GM23248 (cell line): Measurements from ENCODE around the gene RAD51. TPM values are rescaled to one million over a fixed set of nuclear protein-coding genes. Genes with fewer than 3 reads are reported as not detected.
A peak's percentile ranks its signal among the peaks of the same experiment; 100 is the strongest.

Source experiments
- DNase-seq: peaks from one replicate; pipeline ENCODE4 v3.0.0-alpha.2; 2015
- H2AFZ ChIP-seq: fragments of 200-600 bp; sonication (generic); 2 replicates; pipeline ENCODE4 v1.6.1; 2016; ENCODE audit warnings: antibody characterized with exemption
- H3F3A ChIP-seq: fragments of 200-600 bp; sonication (generic); 2 replicates; pipeline ENCODE4 v1.6.1; 2016; ENCODE audit warnings: mild to moderate bottlenecking, antibody characterized with exemption, mixed run types; ENCODE audit not compliant: insufficient read depth
- H3K27ac ChIP-seq: fragments of 200-600 bp; sonication (generic); 2 replicates; pipeline ENCODE4 v1.5.1; 2016; ENCODE audit warnings: mild to moderate bottlenecking
- H3K27me3 ChIP-seq: fragments of 200-600 bp; sonication (generic); replicated peaks from 2 replicates; pipeline ENCODE4 v1.6.1; 2016; ENCODE audit warnings: mild to moderate bottlenecking; ENCODE audit not compliant: insufficient read depth
- H3K36me3 ChIP-seq: fragments of 200-600 bp; sonication (generic); 2 replicates; pipeline ENCODE4 v1.6.1; 2016; ENCODE audit warnings: low read depth, mild to moderate bottlenecking
- H3K4me1 ChIP-seq: fragments of 200-600 bp; sonication (generic); 2 replicates; pipeline ENCODE4 v1.6.1; 2016; ENCODE audit warnings: mild to moderate bottlenecking; ENCODE audit not compliant: insufficient read depth
- H3K4me2 ChIP-seq: fragments of 200-600 bp; sonication (generic); one replicate; pipeline ENCODE4 v1.6.1; 2016; ENCODE audit warnings: mild to moderate bottlenecking; ENCODE audit not compliant: unreplicated experiment
- H3K4me3 ChIP-seq: fragments of 200-600 bp; sonication (generic); 2 replicates; pipeline ENCODE4 v1.5.1; 2016; ENCODE audit warnings: mild to moderate bottlenecking
- H3K79me2 ChIP-seq: fragments of 200-600 bp; sonication (generic); 2 replicates; pipeline ENCODE4 v1.6.1; 2016; ENCODE audit warnings: mild to moderate bottlenecking; ENCODE audit not compliant: insufficient read depth
- H3K9ac ChIP-seq: fragments of 200-600 bp; sonication (generic); 2 replicates; pipeline ENCODE4 v1.6.1; 2016; ENCODE audit warnings: mild to moderate bottlenecking
- H3K9me2 ChIP-seq: fragments of 200-600 bp; sonication (generic); 2 replicates; pipeline ENCODE4 v1.6.1; 2016; ENCODE audit warnings: mixed run types, mild to moderate bottlenecking, moderate library complexity; ENCODE audit not compliant: insufficient read depth
- H3K9me3 ChIP-seq: fragments of 200-600 bp; sonication (generic); one replicate; pipeline ENCODE4 v1.6.1; 2017; ENCODE audit warnings: low read depth
- H4K20me1 ChIP-seq: fragments of 200-600 bp; sonication (generic); 2 replicates; pipeline ENCODE4 v1.6.0; 2016; ENCODE audit not compliant: insufficient read depth
- EZH2 ChIP-seq: fragments of 200-600 bp; sonication (generic); IDR thresholded peaks from 2 replicates; pipeline ENCODE4 v1.6.1; 2018; ENCODE audit warnings: antibody characterized with exemption, mild to moderate bottlenecking; ENCODE audit not compliant: insufficient read depth, poor library complexity, severe bottlenecking
- EZH2phosphoT487 ChIP-seq: fragments of 200-600 bp; sonication (generic); IDR thresholded peaks from 2 replicates; pipeline ENCODE4 v1.6.1; 2018; ENCODE audit warnings: antibody characterized with exemption, moderate library complexity, mild to moderate bottlenecking, low read depth; ENCODE audit not compliant: insufficient read depth
- WGBS, 2 experiments: methylation state at CpG; one replicate each; pipeline ENCODE4 v1.1.6; 2015 to 2017; ENCODE audit warnings: low lambda C conversion rate in 2 of 2, low coverage in 1 of 2; ENCODE audit errors: missing lambda C conversion rate in 2 of 2; 5-methylcytosine and 5-hydroxymethylcytosine counted together
- in situ Hi-C: fragments of 300-500 bp; cut with MboI; formaldehyde crosslinking; loops from 2 replicates; pipeline ENCODE4 v1.15.0; 2020
- polyA plus RNA-seq: library from polyadenylated mRNA; unstranded; fragments of >200 nt; fragmentation: Nextera tagmentation; extraction: Ambion mirVana; gene quantifications from 2 replicates; pipeline ENCODE4 v1.2.1, GENCODE V29; 2016
- total RNA-seq: library from RNA; depleted of rRNA; stranded (reverse); fragments of >200 nt; shearing (Covaris generic); gene quantifications from 2 replicates; pipeline ENCODE4 v1.2.3, GENCODE V29; 2014; rRNA removed

Gene RAD51
- total RNA-seq (5.1 and 7.1 TPM in 2 replicates), polyA plus RNA-seq (12.1 and 14.6 TPM in 2 replicates)

DNA sequence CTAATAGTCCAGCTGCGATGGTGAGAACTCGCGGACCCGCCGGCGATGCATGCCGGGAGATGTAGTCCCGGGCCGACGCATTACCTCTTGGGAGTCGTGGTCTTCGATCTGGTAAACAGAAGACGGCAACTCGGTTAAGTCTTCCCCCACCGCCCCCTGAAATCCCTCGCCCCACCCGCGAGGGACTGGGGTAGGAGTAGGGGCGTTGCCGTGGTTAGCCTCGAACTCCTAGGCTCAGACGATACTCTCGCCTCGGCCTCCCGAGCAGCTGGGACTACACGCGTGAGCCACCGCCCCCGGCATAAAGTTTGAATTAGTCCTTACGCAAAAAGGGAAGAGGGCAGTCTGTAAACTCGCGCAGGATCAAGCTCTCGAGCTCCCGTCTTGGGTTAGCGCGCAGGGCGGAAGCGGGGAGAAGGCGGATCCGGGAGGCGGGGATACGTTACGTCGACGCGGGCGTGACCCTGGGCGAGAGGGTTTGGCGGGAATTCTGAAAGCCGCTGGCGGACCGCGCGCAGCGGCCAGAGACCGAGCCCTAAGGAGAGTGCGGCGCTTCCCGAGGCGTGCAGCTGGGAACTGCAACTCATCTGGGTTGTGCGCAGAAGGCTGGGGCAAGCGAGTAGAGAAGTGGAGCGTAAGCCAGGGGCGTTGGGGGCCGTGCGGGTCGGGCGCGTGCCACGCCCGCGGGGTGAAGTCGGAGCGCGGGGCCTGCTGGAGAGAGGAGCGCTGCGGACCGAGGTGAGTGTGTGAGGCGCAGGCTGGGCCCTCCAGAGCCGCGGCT lies at the start of gene RAD51:
Gene RAD51, plus strand, starts transcription at position 487 of the 781 bp plus-strand sequence. CDS start 3,585 bp downstream, outside the sequence.
- peak; percentile 99 for DNase-seq
- peak within 1 kb of the TSS; percentile 85 for H3K9ac ChIP-seq
- H3K27ac ChIP-seq = peak within 1 kb of the TSS; percentile 83
- H3K9me2 ChIP-seq = no peaks in the 10 kb centered on the region
- H3K4me3 ChIP-seq = peak within 1 kb of the TSS; percentile 88
- no peaks in the 10 kb centered on the region for H3K36me3 ChIP-seq
- H3K79me2 ChIP-seq = peaks cover 32% of the 10 kb centered on the region
- H2AFZ ChIP-seq = peak within 1 kb of the TSS; percentile 90
- no peaks in the 10 kb centered on the region for H3K27me3 ChIP-seq
- H4K20me1 ChIP-seq = no peaks in the 10 kb centered on the region
- peaks cover 12% of the 10 kb centered on the region; the same call in 1 of the 2 replicates for H3F3A ChIP-seq
- WGBS, 2 experiments = 1% methylated on average over 66 to 75 of the region's 81 CpGs
- H3K4me1 ChIP-seq = 0 out of 2 replicates have a peak, but pooled peaks cover 4% of the 10 kb centered on the region
- peak within 1 kb of the TSS; percentile 81 for H3K4me2 ChIP-seq
- in situ Hi-C loops = no loop called here
- H3K9me3 ChIP-seq = no peaks in the 10 kb centered on the region
- no peak for TF ChIP-seq EZH2
- no peak for TF ChIP-seq EZH2phosphoT487

DNA sequence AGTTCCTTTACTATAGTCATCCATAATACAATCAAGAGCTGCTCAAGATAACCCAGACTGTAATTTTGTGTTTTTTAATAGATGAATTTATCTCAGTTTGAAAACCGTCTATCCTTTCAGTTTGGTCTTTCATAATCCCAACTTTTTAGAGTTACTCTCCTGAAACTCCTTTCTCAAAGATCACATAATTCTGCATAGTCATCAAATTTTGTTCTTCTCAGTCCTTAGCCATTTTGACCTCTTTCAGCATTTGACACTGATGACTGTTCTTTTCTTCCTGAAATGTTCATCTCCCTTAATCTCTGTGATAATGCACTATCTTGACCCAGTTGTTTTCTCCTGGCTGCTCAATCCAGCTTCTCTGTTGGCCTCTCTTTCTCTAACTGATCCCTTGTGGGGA lies 47.5 kb upstream of the RAD51 start:
- Histone ChIP-seq H3K4me3 (no peak overlapping the region), H3K9me2 (no peaks in the 10 kb centered on the region), H3K9me3 (no peaks in the 10 kb centered on the region), H3K9ac (no peak overlapping the region), H4K20me1 (no peaks in the 10 kb centered on the region), H3K36me3 (peaks cover 11% of the 10 kb centered on the region), H3K4me1 (no peaks in the 10 kb centered on the region), H3K27ac (no peak overlapping the region), H3F3A (no peaks in the 10 kb centered on the region), H3K79me2 (no peaks in the 10 kb centered on the region), H3K4me2 (no peak overlapping the region), H3K27me3 (no peaks in the 10 kb centered on the region), H2AFZ (no peak overlapping the region)
- no peak for DNase-seq
- in situ Hi-C loops = no loop called here
- TF ChIP-seq EZH2 (no peak), EZH2phosphoT487 (no peak)
- WGBS, 2 experiments = 96% methylated on average over 1 of the region's 1 CpG

DNA sequence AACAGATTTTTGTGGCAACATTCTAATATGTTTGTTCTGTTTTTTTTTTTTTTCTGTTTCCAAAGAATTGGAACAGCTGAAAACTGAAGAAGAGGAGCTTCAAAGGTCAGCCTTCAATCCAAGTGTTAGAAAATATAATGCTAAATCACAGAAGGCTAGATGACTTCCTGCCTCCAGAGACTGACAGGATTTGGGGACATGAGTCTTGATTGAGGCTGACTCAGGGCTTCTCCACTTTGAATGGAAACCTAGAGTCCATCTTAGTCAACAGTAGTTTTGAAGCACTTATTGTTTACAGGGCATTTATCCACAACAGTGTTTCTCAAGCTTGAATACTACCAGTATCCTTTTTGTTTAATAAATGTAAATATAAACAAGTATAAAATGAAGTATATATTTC lies 44.5 kb upstream of the RAD51 start:
- Histone ChIP-seq H3K9me3 (no peaks in the 10 kb centered on the region), H3F3A (no peaks in the 10 kb centered on the region), H3K27me3 (no peaks in the 10 kb centered on the region), H3K36me3 (peaks cover 11% of the 10 kb centered on the region), H2AFZ (peak overlapping the region; percentile 44), H3K9ac (no peak overlapping the region), H3K9me2 (no peaks in the 10 kb centered on the region), H3K4me3 (no peak overlapping the region), H3K79me2 (no peaks in the 10 kb centered on the region), H3K4me1 (no peaks in the 10 kb centered on the region), H4K20me1 (no peaks in the 10 kb centered on the region), H3K27ac (no peak overlapping the region), H3K4me2 (no peak overlapping the region)
- DNase-seq = no peak
- in situ Hi-C loops = no loop called here
- TF ChIP-seq EZH2phosphoT487 = no peak
- TF ChIP-seq EZH2 = no peak

DNA sequence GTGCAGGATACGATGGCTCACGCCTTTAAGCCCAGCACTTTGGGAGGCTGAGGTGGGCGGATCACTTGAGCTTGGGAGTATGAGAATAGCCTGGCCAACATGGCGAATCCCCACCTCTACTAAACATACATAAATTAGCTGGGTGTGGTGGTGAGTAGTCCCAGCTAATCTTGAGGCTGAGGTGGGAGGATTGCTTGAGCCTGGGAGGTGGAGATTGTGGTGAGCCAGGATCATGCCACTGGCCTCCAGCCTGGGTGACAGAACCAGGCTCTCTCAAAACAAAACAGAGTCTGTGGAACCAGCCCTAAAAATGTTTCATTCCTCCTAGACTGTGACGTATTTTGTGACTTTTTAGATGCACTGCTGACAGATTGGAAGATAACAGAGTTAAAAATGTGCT lies 34.3 kb upstream of the RAD51 start:
- Histone ChIP-seq H3F3A (no peaks in the 10 kb centered on the region), H3K9me2 (no peaks in the 10 kb centered on the region), H3K79me2 (no peaks in the 10 kb centered on the region), H3K4me2 (no peak overlapping the region), H4K20me1 (no peaks in the 10 kb centered on the region), H3K4me1 (no peaks in the 10 kb centered on the region), H3K9me3 (no peaks in the 10 kb centered on the region), H3K27me3 (no peaks in the 10 kb centered on the region), H3K36me3 (no peaks in the 10 kb centered on the region), H3K4me3 (no peak overlapping the region), H3K27ac (no peak overlapping the region), H2AFZ (no peak overlapping the region), H3K9ac (no peak overlapping the region)
- 96 to 100% methylated on average over 5 of the region's 5 CpGs for WGBS, 2 experiments
- TF ChIP-seq EZH2phosphoT487 (no peak), EZH2 (no peak)
- DNase-seq = peak; percentile 3
- in situ Hi-C loops = no loop called here
